OCI-LY1 (cell line): ENCODE data around the gene EEF1AKMT1.

Source experiments
- H2AFZ ChIP-seq: fragments of 200-600 bp; sonication (generic), shearing (Covaris generic); 2 replicates; pipeline ENCODE4 v1.6.0; 2014; ENCODE audit warnings: antibody characterized with exemption, mild to moderate bottlenecking, low read length
- H3F3A ChIP-seq: fragments of 200-600 bp; sonication (generic), shearing (Covaris generic); 2 replicates; pipeline ENCODE4 v1.6.0; 2014; ENCODE audit warnings: mild to moderate bottlenecking, antibody characterized with exemption, low read length, moderate library complexity; ENCODE audit not compliant: insufficient read depth
- H3K27ac ChIP-seq: fragments of 200-600 bp; sonication (generic); 2 replicates; pipeline ENCODE4 v1.5.1; 2014; ENCODE audit warnings: low read length, mixed run types, mild to moderate bottlenecking, low read depth; ENCODE audit not compliant: poor library complexity, severe bottlenecking
- H3K27me3 ChIP-seq: fragments of 200-600 bp; sonication (generic); 2 replicates; pipeline ENCODE4 v1.6.0; 2014; ENCODE audit warnings: antibody characterized with exemption, mild to moderate bottlenecking, low read length, moderate library complexity; ENCODE audit not compliant: insufficient read depth
- H3K36me3 ChIP-seq: fragments of 200-600 bp; sonication (generic); 2 replicates; pipeline ENCODE4 v1.6.1; 2014; ENCODE audit warnings: mild to moderate bottlenecking, antibody characterized with exemption, low read length, moderate library complexity, mixed read lengths; ENCODE audit not compliant: insufficient read depth
- H3K4me1 ChIP-seq: fragments of 200-600 bp; sonication (generic); 2 replicates; pipeline ENCODE4 v1.5.1; 2014; ENCODE audit warnings: mild to moderate bottlenecking, low read length, moderate library complexity; ENCODE audit not compliant: insufficient read depth, severe bottlenecking
- H3K4me2 ChIP-seq: fragments of 200-600 bp; sonication (generic), shearing (Covaris generic); 2 replicates; pipeline ENCODE4 v1.6.1; 2014; ENCODE audit warnings: low read length
- H3K4me3 ChIP-seq: fragments of 200-600 bp; sonication (generic); 2 replicates; pipeline ENCODE4 v1.5.1; 2014; ENCODE audit warnings: low read length, low read depth, mild to moderate bottlenecking, mixed read lengths; ENCODE audit not compliant: poor library complexity, severe bottlenecking
- H3K79me2 ChIP-seq: fragments of 200-600 bp; shearing (Covaris generic); 2 replicates; pipeline ENCODE4 v1.6.1; 2016; ENCODE audit warnings: mixed run types, low read length, mixed read lengths; ENCODE audit not compliant: insufficient read depth
- H3K9ac ChIP-seq: fragments of 200-600 bp; sonication (generic), shearing (Covaris generic); 2 replicates; pipeline ENCODE4 v1.6.1; 2014; ENCODE audit warnings: mild to moderate bottlenecking, low read length, mixed read lengths
- H3K9me2 ChIP-seq: fragments of 200-600 bp; sonication (generic), shearing (Covaris generic); 2 replicates; pipeline ENCODE4 v1.6.1; 2014; ENCODE audit warnings: low read depth, mild to moderate bottlenecking, low read length, mixed read lengths
- H3K9me3 ChIP-seq: fragments of 200-600 bp; shearing (Covaris generic); 2 replicates; pipeline ENCODE4 v1.6.1; 2014; ENCODE audit warnings: low read length, mixed read lengths
- H4K20me1 ChIP-seq: fragments of 200-600 bp; sonication (generic), shearing (Covaris generic); 2 replicates; pipeline ENCODE4 v1.6.0; 2016; ENCODE audit warnings: mild to moderate bottlenecking, low read length; ENCODE audit not compliant: insufficient read depth
- EZH2 ChIP-seq: fragments of 200-600 bp; sonication (generic), shearing (Covaris generic); IDR thresholded peaks from 2 replicates; pipeline ENCODE4 v1.8.0; 2017; ENCODE audit warnings: borderline replicate concordance, mixed run types, mild to moderate bottlenecking, antibody characterized with exemption, low read length, moderate library complexity, mixed read lengths
- TF ChIP-seq, protein P1 (sequence below): fragments of 200-600 bp; sonication (generic), shearing (Covaris generic); IDR thresholded peaks from 2 replicates; pipeline ENCODE4 v1.5.1; 2017; ENCODE audit warnings: mild to moderate bottlenecking, antibody characterized with exemption, low read length, moderate library complexity, mixed read lengths

The EEF1AKMT1 gene

DNA sequence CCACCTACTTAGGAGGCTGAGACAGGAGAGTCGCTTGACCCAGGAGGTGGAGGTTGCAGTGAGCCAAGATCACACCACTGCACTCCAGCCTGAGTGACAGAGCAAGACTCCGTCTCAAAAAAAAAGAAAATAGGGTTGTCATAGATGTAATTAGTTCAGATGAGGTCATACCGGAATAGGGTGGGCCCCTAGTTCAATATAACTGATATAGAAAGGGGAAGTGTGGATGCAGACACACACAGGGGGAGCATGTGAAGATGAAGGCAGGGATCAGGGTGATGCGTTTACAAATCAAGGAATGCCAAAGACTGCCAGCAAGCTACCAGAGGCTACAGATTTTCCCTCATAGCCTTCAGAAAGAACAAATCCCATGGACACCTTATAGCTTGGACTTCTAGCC lies 24.3 kb upstream of the EEF1AKMT1 start:
- Histone ChIP-seq H3K4me1 (no peaks in the 10 kb centered on the region), H3F3A (no peaks in the 10 kb centered on the region), H3K4me3 (no peak overlapping the region), H3K9ac (no peak overlapping the region), H3K27me3 (no peaks in the 10 kb centered on the region), H2AFZ (no peak overlapping the region), H3K9me3 (no peaks in the 10 kb centered on the region), H3K9me2 (no peaks in the 10 kb centered on the region), H3K36me3 (peaks cover 73% of the 10 kb centered on the region), H3K27ac (no peak overlapping the region), H3K4me2 (no peak overlapping the region), H4K20me1 (no peaks in the 10 kb centered on the region), H3K79me2 (no peaks in the 10 kb centered on the region)
- no peak for TF ChIP-seq EZH2
- TF ChIP-seq, protein P1, sequence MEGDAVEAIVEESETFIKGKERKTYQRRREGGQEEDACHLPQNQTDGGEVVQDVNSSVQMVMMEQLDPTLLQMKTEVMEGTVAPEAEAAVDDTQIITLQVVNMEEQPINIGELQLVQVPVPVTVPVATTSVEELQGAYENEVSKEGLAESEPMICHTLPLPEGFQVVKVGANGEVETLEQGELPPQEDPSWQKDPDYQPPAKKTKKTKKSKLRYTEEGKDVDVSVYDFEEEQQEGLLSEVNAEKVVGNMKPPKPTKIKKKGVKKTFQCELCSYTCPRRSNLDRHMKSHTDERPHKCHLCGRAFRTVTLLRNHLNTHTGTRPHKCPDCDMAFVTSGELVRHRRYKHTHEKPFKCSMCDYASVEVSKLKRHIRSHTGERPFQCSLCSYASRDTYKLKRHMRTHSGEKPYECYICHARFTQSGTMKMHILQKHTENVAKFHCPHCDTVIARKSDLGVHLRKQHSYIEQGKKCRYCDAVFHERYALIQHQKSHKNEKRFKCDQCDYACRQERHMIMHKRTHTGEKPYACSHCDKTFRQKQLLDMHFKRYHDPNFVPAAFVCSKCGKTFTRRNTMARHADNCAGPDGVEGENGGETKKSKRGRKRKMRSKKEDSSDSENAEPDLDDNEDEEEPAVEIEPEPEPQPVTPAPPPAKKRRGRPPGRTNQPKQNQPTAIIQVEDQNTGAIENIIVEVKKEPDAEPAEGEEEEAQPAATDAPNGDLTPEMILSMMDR: no peak

DNA sequence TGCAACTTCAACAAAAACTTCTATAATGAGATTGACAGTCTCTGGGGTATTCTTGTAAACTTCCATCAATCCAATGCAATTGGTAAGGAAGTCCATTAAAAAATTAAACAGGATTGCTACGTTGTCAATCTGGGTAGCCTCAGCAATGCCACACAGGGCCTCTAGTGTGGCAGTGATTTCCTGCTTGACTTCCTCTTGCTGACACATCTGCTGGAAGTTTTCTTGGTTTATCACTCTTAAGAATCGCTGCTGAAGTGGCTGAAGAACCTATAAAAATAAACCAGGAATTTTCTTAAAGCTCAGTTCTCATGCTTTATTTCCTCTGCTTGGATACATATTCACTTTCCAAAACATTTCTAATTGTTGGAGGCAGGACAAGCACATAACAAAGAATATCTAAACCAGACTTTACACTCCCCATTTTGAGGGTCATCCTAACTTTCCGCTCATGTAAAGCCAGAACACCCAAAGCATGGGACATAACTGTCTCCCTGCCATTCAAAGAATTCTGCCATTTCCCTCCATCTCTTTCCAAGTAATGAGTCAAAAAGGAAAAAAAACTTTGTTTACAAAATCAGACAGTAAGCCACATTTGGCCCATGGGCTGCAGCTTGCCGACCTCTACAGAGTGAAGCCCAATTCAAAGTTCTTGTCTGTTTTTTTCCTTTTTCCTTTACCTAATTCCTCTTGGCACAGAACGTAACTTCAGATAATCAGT lies 23.2 kb upstream of the EEF1AKMT1 start:
- Histone ChIP-seq H3F3A (no peaks in the 10 kb centered on the region), H4K20me1 (no peaks in the 10 kb centered on the region), H3K4me3 (no peak overlapping the region), H3K27ac (no peak overlapping the region), H3K36me3 (peaks cover 73% of the 10 kb centered on the region), H3K9ac (no peak overlapping the region), H3K79me2 (no peaks in the 10 kb centered on the region), H3K4me2 (no peak overlapping the region), H3K27me3 (no peaks in the 10 kb centered on the region), H3K4me1 (no peaks in the 10 kb centered on the region), H3K9me2 (no peaks in the 10 kb centered on the region), H2AFZ (no peak overlapping the region), H3K9me3 (no peaks in the 10 kb centered on the region)
- no peak for TF ChIP-seq EZH2
- TF ChIP-seq, protein P1: no peak

DNA sequence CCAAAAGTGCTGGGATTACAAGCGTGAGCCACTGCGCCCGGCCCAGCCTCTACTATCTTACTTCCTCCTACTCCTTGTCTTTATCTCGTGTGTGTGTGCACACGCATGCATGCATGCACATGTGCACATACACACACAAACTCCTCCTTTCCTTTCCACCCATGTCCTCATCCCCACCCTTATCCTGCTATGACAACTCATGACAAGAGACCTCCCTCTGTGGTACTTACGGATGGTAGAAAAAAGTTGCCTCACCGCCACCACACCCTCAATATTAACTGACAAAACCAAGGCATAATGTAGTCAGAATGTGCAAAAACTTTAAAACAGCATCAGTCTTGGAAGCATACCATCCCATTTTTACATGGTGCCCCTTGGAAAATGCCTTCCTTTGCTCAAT lies 15.9 kb upstream of the EEF1AKMT1 start:
- H3K36me3 ChIP-seq: peaks cover 70% of the 10 kb centered on the region
- TF ChIP-seq, protein P1: no peak
- TF ChIP-seq EZH2: no peak
- no peak overlapping the region for H3K9ac ChIP-seq
- H2AFZ ChIP-seq: no peak overlapping the region
- no peak overlapping the region for H3K27ac ChIP-seq
- H3K9me3 ChIP-seq: no peaks in the 10 kb centered on the region
- no peaks in the 10 kb centered on the region for H3K27me3 ChIP-seq
- no peaks in the 10 kb centered on the region for H3K4me1 ChIP-seq
- no peaks in the 10 kb centered on the region for H3F3A ChIP-seq
- H3K79me2 ChIP-seq: no peaks in the 10 kb centered on the region
- no peaks in the 10 kb centered on the region for H4K20me1 ChIP-seq
- no peak overlapping the region for H3K4me3 ChIP-seq
- no peak overlapping the region for H3K4me2 ChIP-seq
- no peaks in the 10 kb centered on the region for H3K9me2 ChIP-seq
